Activated naive CD8-positive, alpha-beta T cell treated with anti-CD3 and anti-CD28 coated beads for 36 hours (primary cell): ENCODE data around the gene LCN12. TPM values are rescaled to one million over a fixed set of nuclear protein-coding genes. Genes with fewer than 3 reads are reported as not detected.

ENCODE experiments used
- DNase-seq: peaks from one replicate; pipeline ENCODE4 v3.0.0; 2021
- H3K27ac Mint-ChIP-seq: one replicate; pipeline ENCODE4 v1.8.0; 2022; ENCODE audit warnings: mild to moderate bottlenecking, moderate library complexity, mixed read lengths
- H3K27me3 Mint-ChIP-seq: one replicate; pipeline ENCODE4 v1.8.0; 2022; ENCODE audit warnings: mild to moderate bottlenecking, mixed read lengths
- H3K36me3 Mint-ChIP-seq: one replicate; pipeline ENCODE4 v1.8.0; 2021; ENCODE audit warnings: mild to moderate bottlenecking, mixed read lengths
- H3K4me1 Mint-ChIP-seq: one replicate; pipeline ENCODE4 v1.8.0; 2021; ENCODE audit warnings: mixed read lengths
- H3K4me3 Mint-ChIP-seq: one replicate; pipeline ENCODE4 v1.8.0; 2022; ENCODE audit warnings: mild to moderate bottlenecking, moderate library complexity, mixed read lengths
- H3K9me3 Mint-ChIP-seq: one replicate; pipeline ENCODE4 v1.8.0; 2022; ENCODE audit warnings: mixed read lengths
- total RNA-seq, 2 experiments: library from RNA; stranded (reverse); gene quantifications; one replicate each; pipeline ENCODE4 v1.2.3, GENCODE V29; 2021

LCN12 gene
- total RNA-seq, 2 experiments from 2014 or later = 0.84 to 1.2 TPM

- no peak for DNase-seq
- Mint-ChIP-seq H3K27ac (no peak overlapping the region), H3K27me3 (no peaks in the 10 kb centered on the region), H3K4me1 (peaks cover 5% of the 10 kb centered on the region), H3K36me3 (peaks cover 3% of the 10 kb centered on the region), H3K4me3 (no peak overlapping the region), H3K9me3 (no peaks in the 10 kb centered on the region)
Observed at GRCh38 chr9:136957461-136957860, 5.4 kb downstream of the LCN12 start.

GRCh38 chr9:136957901-136958300, 5.8 kb downstream of the LCN12 start:
- no peak overlapping the region for H3K27ac Mint-ChIP-seq
- H3K4me1 Mint-ChIP-seq = peaks cover 5% of the 10 kb centered on the region
- peaks cover 3% of the 10 kb centered on the region for H3K36me3 Mint-ChIP-seq

GRCh38 chr9:136958473-136958872, 6.4 kb downstream of the LCN12 start:
- Mint-ChIP-seq H3K27ac (no peak overlapping the region), H3K4me3 (no peak overlapping the region), H3K4me1 (peaks cover 5% of the 10 kb centered on the region), H3K36me3 (peaks cover 3% of the 10 kb centered on the region), H3K9me3 (no peaks in the 10 kb centered on the region), H3K27me3 (no peaks in the 10 kb centered on the region)
- no peak for DNase-seq

More at GRCh38 chr9:136957901-136958300, 5.8 kb downstream of the LCN12 start:
- no peak for DNase-seq
- no peaks in the 10 kb centered on the region for H3K27me3 Mint-ChIP-seq
- H3K4me3 Mint-ChIP-seq = no peak overlapping the region
- no peaks in the 10 kb centered on the region for H3K9me3 Mint-ChIP-seq

GRCh38 chr9:136958898-136959850, 7.1 kb downstream of the LCN12 start:
- H3K9me3 Mint-ChIP-seq = no peaks in the 10 kb centered on the region
- peaks cover 3% of the 10 kb centered on the region for H3K36me3 Mint-ChIP-seq
- no peak for DNase-seq
- H3K27me3 Mint-ChIP-seq = no peaks in the 10 kb centered on the region
- H3K27ac Mint-ChIP-seq = no peak overlapping the region
- H3K4me3 Mint-ChIP-seq = no peak overlapping the region
- peaks cover 5% of the 10 kb centered on the region for H3K4me1 Mint-ChIP-seq

- Mint-ChIP-seq H3K4me1 (peaks cover 5% of the 10 kb centered on the region), H3K27ac (no peak overlapping the region), H3K9me3 (no peaks in the 10 kb centered on the region), H3K4me3 (no peak overlapping the region), H3K36me3 (peaks cover 3% of the 10 kb centered on the region), H3K27me3 (no peaks in the 10 kb centered on the region)
- DNase-seq = no peak
Observed at GRCh38 chr9:136960212-136960937, 8.3 kb downstream of the LCN12 start.

- Mint-ChIP-seq H3K36me3 (peaks cover 3% of the 10 kb centered on the region), H3K4me3 (no peak overlapping the region), H3K27me3 (no peaks in the 10 kb centered on the region), H3K9me3 (no peaks in the 10 kb centered on the region), H3K27ac (no peak overlapping the region), H3K4me1 (peaks cover 9% of the 10 kb centered on the region)
- DNase-seq = no peak
Observed at GRCh38 chr9:136960938-136961275, 8.8 kb downstream of the LCN12 start.

- peaks cover 2% of the 10 kb centered on the region for H3K36me3 Mint-ChIP-seq
- no peaks in the 10 kb centered on the region for H3K27me3 Mint-ChIP-seq
- H3K4me1 Mint-ChIP-seq = peaks cover 15% of the 10 kb centered on the region
- H3K4me3 Mint-ChIP-seq = no peak overlapping the region
- DNase-seq = no peak
- no peaks in the 10 kb centered on the region for H3K9me3 Mint-ChIP-seq
- no peak overlapping the region for H3K27ac Mint-ChIP-seq
Observed at GRCh38 chr9:136961279-136962065, 9.4 kb downstream of the LCN12 start.

- no peak for DNase-seq
- peaks cover 15% of the 10 kb centered on the region for H3K4me1 Mint-ChIP-seq
- no peak overlapping the region for H3K27ac Mint-ChIP-seq
- H3K9me3 Mint-ChIP-seq = no peaks in the 10 kb centered on the region
- no peaks in the 10 kb centered on the region for H3K27me3 Mint-ChIP-seq
- no peak overlapping the region for H3K4me3 Mint-ChIP-seq
- H3K36me3 Mint-ChIP-seq = no peaks in the 10 kb centered on the region
Observed at GRCh38 chr9:136962163-136962562, 10.1 kb downstream of the LCN12 start.

GRCh38 chr9:136962701-136963248, 10.7 kb downstream of the LCN12 start:
- Mint-ChIP-seq H3K4me3 (no peak overlapping the region), H3K36me3 (no peaks in the 10 kb centered on the region), H3K27me3 (no peaks in the 10 kb centered on the region), H3K27ac (no peak overlapping the region), H3K4me1 (peaks cover 15% of the 10 kb centered on the region), H3K9me3 (no peaks in the 10 kb centered on the region)
- DNase-seq = no peak

- no peaks in the 10 kb centered on the region for H3K36me3 Mint-ChIP-seq
- no peak overlapping the region for H3K27ac Mint-ChIP-seq
- no peak for DNase-seq
- no peak overlapping the region for H3K4me3 Mint-ChIP-seq
- H3K9me3 Mint-ChIP-seq = no peaks in the 10 kb centered on the region
- H3K27me3 Mint-ChIP-seq = no peaks in the 10 kb centered on the region
- H3K4me1 Mint-ChIP-seq = peaks cover 15% of the 10 kb centered on the region
Observed at GRCh38 chr9:136963341-136963740, 11.3 kb downstream of the LCN12 start.

- H3K36me3 Mint-ChIP-seq = no peaks in the 10 kb centered on the region
- H3K27me3 Mint-ChIP-seq = no peaks in the 10 kb centered on the region
- no peak overlapping the region for H3K4me3 Mint-ChIP-seq
- no peaks in the 10 kb centered on the region for H3K9me3 Mint-ChIP-seq
- H3K27ac Mint-ChIP-seq = no peak overlapping the region
- H3K4me1 Mint-ChIP-seq = peaks cover 15% of the 10 kb centered on the region
- DNase-seq = no peak
Observed at GRCh38 chr9:136963751-136964150, 11.7 kb downstream of the LCN12 start.

- no peak for DNase-seq
- Mint-ChIP-seq H3K27me3 (no peaks in the 10 kb centered on the region), H3K4me3 (no peak overlapping the region), H3K27ac (no peak overlapping the region), H3K4me1 (peaks cover 15% of the 10 kb centered on the region), H3K9me3 (no peaks in the 10 kb centered on the region), H3K36me3 (no peaks in the 10 kb centered on the region)
Observed at GRCh38 chr9:136964171-136964689, 12.2 kb downstream of the LCN12 start.

GRCh38 chr9:136964833-136965422, 12.9 kb downstream of the LCN12 start:
- H3K36me3 Mint-ChIP-seq = no peaks in the 10 kb centered on the region
- H3K4me1 Mint-ChIP-seq = peaks cover 14% of the 10 kb centered on the region
- no peaks in the 10 kb centered on the region for H3K27me3 Mint-ChIP-seq
- no peak overlapping the region for H3K27ac Mint-ChIP-seq
- H3K9me3 Mint-ChIP-seq = no peaks in the 10 kb centered on the region
- DNase-seq = no peak
- H3K4me3 Mint-ChIP-seq = no peak overlapping the region

GRCh38 chr9:136965771-136966484, 13.9 kb downstream of the LCN12 start:
- Mint-ChIP-seq H3K9me3 (no peaks in the 10 kb centered on the region), H3K4me1 (peaks cover 10% of the 10 kb centered on the region), H3K36me3 (no peaks in the 10 kb centered on the region), H3K27me3 (no peaks in the 10 kb centered on the region), H3K4me3 (peak overlapping the region; percentile 55), H3K27ac (peak overlapping the region; percentile 28)
- no peak for DNase-seq
